ENCODE measurements around the gene KSR2.

DNA sequence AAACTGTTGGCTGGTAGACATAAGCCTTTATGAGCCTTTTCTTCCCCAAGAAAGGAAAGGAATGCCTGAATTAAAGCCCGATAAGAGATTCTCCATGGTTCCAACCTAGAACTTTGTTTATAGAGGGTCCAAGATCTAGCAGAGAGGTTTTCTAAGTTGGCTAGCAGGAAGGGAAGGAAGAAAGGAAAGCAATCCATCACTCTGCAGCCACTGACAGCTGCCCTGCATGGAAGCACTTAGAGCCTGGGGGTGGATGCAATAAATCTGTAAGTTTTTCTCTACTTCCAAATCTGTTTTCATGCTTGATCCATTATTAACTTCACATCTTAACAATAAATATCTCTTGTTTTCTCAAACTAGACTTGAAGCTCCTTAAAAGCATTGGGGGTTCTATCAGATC is 224.4 kb downstream of the KSR2 start:
- TF ChIP-seq CTCF (conservative IDR thresholded peaks at IDR 0.05; ENCODE audit: low read length) = no peak
- TF ChIP-seq EZH2phosphoT487 (IDR thresholded peaks at IDR 0.05; ENCODE audit: borderline replicate concordance, low read depth, low read length) = no peak

Measured in OCI-LY7 (cell line).